ENCODE results near the gene RPL29.
"Not testable (repeated sequence)": the region's sequence is repeated elsewhere in the genome, so short reads cannot be mapped to it uniquely, and the experiment has no call there.

The RPL29 gene

DNA sequence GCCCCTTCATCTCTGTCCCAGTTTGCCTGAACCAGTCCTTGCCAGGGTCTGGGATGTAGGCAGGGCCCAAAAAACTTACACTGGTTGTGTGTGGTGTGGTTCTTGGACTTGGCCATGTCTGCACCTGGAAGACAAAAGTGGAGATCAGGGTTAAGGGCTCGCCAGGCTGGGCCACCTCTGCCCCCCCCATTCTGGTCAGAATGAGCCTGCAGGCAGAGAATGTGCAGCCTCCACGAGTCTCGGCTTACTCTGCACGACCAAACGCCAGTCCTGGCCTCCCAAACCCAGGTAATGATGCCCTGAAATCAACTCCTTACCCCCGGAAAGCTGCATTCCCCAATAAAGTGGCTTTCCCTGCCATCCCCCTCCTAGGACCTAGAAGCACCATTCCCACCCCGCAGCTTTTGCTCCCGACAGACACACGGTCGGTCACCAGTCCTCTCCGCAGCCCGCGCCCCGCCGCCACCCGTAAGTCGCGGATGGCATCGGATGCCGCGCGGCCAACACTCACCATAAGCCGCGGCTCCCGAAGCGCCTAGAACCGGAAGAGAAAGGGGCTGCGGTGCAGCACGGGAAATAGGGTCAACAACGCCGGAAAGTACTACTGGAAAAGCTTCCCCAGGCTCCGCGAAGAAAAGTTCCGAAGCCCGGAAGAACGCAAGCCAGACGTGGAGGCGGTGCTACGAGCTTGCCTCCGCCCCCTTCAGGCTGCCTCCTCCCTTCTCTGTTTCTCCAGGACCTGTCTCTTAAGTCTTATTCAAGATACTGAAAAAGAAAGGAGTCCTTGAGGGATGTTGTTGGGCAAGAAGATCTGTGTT is at the start of gene RPL29:
Gene RPL29, minus strand, starts transcription at position 550 of the 818 bp plus-strand sequence. Its CDS starts 434 bp downstream, at position 116.
- peak; percentile 93 for DNase-seq (ENCODE audit: low read depth)

- no peak for DNase-seq (ENCODE audit: low read depth)
These were observed 49.3 kb upstream of the RPL29 start for GRCh38 chr3:52044869-52045619.

DNA sequence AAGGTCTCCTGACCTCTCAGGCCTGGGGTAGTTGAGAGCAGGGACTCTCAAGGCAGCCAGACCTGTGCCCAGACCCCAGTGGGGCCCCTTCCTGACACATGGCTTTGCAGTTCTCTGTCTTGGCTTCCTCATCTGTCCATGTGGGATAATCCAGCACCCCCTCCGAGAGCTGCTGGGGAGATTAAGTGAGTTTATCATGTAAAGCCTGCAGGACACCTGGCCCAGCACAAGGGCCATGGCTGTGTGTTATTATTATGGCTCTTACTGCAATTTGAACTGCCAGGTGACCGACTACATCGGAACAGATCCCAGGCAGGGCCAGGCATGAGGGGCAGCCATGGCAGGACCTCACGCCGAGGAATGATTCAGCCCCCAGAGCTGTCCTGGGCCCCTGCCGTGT is 48.1 kb upstream of the RPL29 start:
- no peak for DNase-seq (ENCODE audit: low read depth)

GRCh38 chr3:52043039-52043438 is 47.3 kb upstream of the RPL29 start:
- DNase-seq (ENCODE audit: low read depth): not testable (repeated sequence)

DNA sequence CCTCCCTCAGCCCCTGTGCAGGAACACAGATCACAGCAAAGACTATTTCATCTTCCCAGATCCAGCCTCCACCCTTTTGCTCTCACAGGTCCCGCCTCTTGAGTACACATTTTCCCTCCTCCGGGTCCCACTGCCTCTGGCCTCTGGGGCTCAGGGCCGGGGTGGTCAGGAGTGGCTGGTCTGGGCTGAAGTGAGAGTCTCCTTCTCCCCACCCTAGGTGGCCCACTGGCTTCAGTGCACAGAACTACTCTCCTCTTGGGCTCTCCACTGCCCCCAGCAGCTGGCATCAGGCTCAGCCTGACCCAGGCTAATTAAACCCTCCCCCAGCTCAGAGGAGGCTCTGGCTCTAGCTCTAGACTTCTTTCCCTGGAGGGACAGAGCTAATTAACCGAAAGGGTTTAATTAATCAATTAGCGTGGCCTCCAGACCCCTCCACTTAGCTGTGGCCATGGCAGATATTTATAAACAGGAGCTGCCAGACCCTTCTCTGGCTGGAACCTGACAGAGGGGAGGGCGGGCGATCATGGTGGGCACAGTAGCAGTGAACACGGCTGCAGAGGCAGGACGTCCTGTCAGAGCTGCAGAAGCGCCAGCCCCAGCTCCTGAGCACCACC is 45.5 kb upstream of the RPL29 start:
- no peak for DNase-seq (ENCODE audit: low read depth)

DNA sequence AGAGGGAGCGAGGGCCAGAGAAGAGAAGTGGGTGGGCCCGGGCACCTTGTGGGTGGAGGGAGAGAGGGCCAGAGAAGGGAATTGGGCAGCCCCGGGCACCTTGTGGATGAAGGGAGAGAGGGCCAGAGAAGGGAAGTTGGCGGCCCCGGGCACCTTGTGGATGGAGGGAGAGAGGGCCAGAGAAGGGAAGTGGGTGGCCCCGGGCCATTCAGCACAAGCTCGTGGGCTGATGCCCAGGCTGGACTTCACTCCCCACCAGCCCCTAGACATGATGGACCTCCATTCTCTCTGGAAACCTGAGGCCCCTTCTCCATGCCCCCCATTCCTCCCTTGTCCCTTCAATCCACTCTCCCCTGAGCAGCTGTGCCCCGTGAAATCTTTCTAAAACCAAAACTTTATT is 44.9 kb upstream of the RPL29 start:
- no peak for DNase-seq (ENCODE audit: low read depth)

DNA sequence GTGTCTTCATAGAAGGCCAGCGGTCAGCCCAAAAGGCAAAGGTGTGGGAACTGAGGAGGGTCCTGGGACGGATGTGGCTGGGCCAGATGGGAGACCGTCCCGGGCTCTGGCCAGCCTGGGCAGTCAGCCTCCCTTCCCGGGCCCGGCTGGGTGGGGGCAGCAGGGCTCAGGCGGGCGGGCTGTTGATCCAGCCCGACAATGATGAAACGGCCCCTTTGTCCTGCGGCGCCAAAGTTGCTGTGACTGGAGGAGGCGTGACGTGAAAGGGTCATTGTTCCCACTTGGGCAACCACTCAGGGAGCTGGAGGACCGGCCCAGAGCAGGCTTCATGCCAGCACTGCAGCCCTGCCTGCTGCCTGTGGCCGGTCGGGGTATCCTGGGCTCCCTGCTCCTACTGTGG is 44.2 kb upstream of the RPL29 start:
- no peak for DNase-seq (ENCODE audit: low read depth)

- DNase-seq (ENCODE audit: low read depth): no peak
These were observed 43.7 kb upstream of the RPL29 start for GRCh38 chr3:52039426-52039825.

DNA sequence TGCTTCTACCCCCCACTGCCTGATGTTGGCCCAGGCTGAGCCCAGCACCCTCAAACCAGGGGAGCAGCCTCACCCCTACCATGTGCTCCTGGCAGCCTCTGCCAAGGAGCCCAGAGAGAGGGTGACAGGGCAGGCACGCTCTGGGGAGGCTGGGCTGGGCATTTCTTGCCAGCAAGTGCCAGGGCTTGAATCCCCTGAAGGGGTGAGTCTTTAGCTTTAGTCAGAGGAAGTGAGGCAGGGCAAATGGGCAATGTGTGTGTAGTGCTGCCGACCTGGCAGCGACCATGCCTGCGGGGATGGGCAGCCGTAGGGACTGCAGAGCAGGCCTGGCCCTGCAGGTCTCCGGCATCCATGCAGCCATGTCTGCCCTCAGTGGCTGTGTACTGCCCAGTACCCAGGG is 42.5 kb upstream of the RPL29 start:
- no peak for DNase-seq (ENCODE audit: low read depth)

DNA sequence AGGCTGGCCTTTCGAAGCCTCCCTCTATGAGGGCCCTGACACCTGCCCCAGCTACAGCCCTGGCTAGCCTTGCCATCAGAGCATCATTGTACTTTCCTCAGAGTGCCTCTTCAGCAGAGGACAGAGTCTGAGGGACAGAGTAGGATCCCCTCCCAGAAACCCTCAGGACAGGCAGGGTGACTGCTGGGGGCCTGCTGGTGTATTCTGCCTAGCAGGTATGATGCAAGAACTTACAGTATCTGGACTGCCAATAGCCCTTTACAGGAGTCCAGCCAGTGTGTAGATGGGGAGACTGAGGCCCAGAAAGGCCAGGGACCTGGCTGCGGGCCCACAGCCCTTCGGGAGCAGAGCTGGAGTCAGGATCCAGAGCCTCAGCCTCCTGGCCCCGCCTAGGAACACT is 41.6 kb upstream of the RPL29 start:
- DNase-seq (ENCODE audit: low read depth): no peak

- DNase-seq (ENCODE audit: low read depth): no peak
These were observed 41.1 kb upstream of the RPL29 start for GRCh38 chr3:52036829-52037228.

GRCh38 chr3:52036222-52036694 is 40.6 kb upstream of the RPL29 start:
- DNase-seq (ENCODE audit: low read depth): no peak

DNA sequence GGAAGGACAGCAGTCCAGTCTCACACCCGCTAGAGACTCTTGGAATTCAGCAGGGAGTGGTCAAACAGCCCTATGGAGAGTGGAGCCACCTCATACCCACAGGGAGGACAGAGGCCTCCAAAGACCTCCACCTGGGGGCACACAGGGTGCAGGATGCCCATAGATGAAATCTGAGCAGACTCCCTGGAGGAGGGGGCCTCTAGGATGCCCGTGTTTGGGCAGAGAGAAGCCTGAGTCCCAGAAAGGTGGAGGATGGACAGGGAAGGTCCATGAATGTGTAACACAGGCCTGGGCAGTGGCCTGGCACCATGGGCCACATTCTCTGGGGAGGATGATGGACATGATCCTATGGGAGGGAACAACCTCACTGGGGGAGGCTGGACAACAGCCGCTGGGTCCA is 39.0 kb upstream of the RPL29 start:
- DNase-seq (ENCODE audit: low read depth): no peak

GRCh38 chr3:52034212-52034611 is 38.5 kb upstream of the RPL29 start:
- DNase-seq (ENCODE audit: low read depth): no peak

- DNase-seq (ENCODE audit: low read depth): not testable (repeated sequence)
These were observed 38.1 kb upstream of the RPL29 start for GRCh38 chr3:52033748-52034147.

GRCh38 chr3:52032702-52033408 is 37.2 kb upstream of the RPL29 start:
- DNase-seq (ENCODE audit: low read depth): no peak

DNA sequence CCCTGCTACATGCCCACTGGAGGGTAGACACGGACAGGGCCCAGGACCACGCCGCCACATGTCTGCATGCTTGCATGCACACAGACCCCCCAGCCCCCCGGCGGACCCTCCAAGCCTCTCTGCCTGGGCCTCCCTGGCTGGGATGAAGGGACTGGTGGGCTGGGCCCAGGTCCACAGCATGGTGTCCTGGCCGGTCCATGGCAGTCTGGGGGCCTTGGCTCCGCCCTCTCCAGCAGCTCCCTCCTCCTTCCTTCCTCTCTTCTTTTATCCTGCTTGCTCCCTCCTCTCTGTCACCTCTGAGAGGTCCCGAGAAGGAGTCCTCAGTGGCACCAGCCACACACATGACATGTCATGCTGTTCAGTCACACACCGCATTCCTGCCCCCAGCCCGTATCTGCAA is 36.2 kb upstream of the RPL29 start:
- no peak for DNase-seq (ENCODE audit: low read depth)

GRCh38 chr3:52030714-52031310 is 35.1 kb upstream of the RPL29 start:
- DNase-seq (ENCODE audit: low read depth): no peak

DNA sequence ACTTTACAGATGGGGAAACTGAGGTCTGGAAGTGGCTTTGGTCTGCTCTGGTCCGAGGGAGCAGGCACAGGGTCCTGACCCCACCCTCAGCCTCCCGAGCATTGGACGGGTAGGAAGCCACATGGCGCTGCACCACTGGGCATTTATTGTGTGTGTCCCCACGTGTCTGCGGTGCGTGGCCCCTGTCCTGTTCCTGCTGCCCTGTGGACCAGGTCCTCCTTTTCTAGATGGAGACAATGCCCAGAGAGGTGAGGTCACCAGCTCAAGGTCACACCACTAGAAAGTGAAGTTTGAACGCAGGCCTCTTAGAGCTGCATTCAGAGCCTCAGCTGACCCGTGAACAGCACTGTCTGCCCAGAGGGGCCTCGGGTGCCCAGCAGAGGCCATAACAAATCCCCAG is 33.8 kb upstream of the RPL29 start:
- DNase-seq (ENCODE audit: low read depth): no peak

DNA sequence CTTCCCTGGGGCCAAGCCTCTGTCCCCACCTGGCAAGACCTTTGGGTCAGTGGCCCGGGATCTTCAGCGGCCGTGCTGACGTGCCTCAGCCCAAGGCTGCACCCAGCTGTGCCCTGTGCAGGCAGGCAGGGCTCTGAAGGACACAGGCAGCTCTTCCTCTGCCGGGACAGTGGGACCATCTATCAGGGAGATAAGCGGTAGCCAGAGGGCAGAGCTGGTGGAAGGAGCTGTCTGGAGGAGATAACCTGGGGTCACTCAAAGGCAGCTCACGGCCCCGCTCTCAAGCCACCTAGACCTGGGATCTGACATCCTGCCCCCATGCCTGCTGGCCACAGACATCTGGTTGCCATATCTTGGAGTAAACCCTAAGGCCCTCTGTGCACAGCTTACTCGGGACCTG is 33.4 kb upstream of the RPL29 start:
- no peak for DNase-seq (ENCODE audit: low read depth)

GRCh38 chr3:52028572-52028971 is 32.9 kb upstream of the RPL29 start:
- no peak for DNase-seq (ENCODE audit: low read depth)

DNA sequence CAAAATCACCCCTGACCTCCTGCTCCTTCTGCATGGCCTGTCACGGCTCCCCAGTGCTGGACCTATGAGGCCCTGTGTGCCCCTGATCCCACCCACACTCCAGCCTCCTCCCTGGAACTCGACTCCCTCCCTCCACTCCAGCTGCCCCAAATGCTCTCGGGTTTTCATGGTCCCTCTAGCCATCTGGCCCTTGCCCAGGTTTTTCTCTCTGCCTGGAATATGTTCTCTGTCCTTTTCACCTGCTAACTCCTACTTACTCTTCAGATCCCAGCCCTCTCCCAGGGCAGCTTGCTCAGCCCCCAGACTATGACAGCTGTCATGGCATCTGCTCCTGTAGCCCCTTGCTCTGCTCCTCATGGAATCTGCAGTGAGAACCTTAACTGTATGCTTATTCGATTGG is 30.3 kb upstream of the RPL29 start:
- no peak for DNase-seq (ENCODE audit: low read depth)
